Osteoblast (primary cell): ENCODE measurements around the gene CRYBB3. TPM values are rescaled to one million over a fixed set of nuclear protein-coding genes. Genes with fewer than 3 reads are reported as not detected.
"Not testable (repeated sequence)": the region's sequence is repeated elsewhere in the genome, so short reads cannot be mapped to it uniquely, and the experiment has no call there.

ENCODE experiments used
- DNase-seq: peaks from one replicate; pipeline ENCODE4 v3.0.0; 2011; ENCODE audit warnings: low spot score, mixed read lengths; ENCODE audit not compliant: insufficient read length; ENCODE audit errors: missing footprints
- H2AFZ ChIP-seq: 2 replicates; pipeline ENCODE4 v1.6.0; 2011; ENCODE audit warnings: mild to moderate bottlenecking, low read length
- H3K27ac ChIP-seq: 2 replicates; pipeline ENCODE4 v1.5.1; 2011; ENCODE audit warnings: mild to moderate bottlenecking, low read depth, low read length, moderate library complexity
- H3K27me3 ChIP-seq: 2 replicates; pipeline ENCODE4 v1.6.0; 2012; ENCODE audit warnings: mild to moderate bottlenecking, control low read depth, inconsistent platforms, low read length, moderate library complexity; ENCODE audit not compliant: insufficient read depth
- H3K36me3 ChIP-seq: 2 replicates; pipeline ENCODE4 v1.5.1; 2011; ENCODE audit warnings: mild to moderate bottlenecking, low read length, control low read depth, moderate library complexity; ENCODE audit not compliant: insufficient read depth
- H3K4me1 ChIP-seq: 2 replicates; pipeline ENCODE4 v1.5.1; 2011; ENCODE audit warnings: mild to moderate bottlenecking, low read length, control low read depth, moderate library complexity; ENCODE audit not compliant: insufficient read depth
- H3K4me2 ChIP-seq: 2 replicates; pipeline ENCODE4 v1.6.0; 2011; ENCODE audit warnings: mild to moderate bottlenecking, low read length; ENCODE audit not compliant: insufficient read depth
- H3K4me3 ChIP-seq: fragments of 200-600 bp; sonication (generic); 3 replicates; pipeline ENCODE4 v1.5.1; 2012; ENCODE audit warnings: mild to moderate bottlenecking, low read length, inconsistent platforms; ENCODE audit not compliant: insufficient read depth
- H3K79me2 ChIP-seq: 2 replicates; pipeline ENCODE4 v1.6.0; 2012; ENCODE audit warnings: mild to moderate bottlenecking, low read length, control low read depth, inconsistent platforms; ENCODE audit not compliant: insufficient read depth
- H3K9me3 ChIP-seq: 2 replicates; pipeline ENCODE4 v1.5.1; 2011; ENCODE audit warnings: low read depth, low read length, control low read depth
- H4K20me1 ChIP-seq: 2 replicates; pipeline ENCODE4 v1.6.0; 2012; ENCODE audit warnings: mild to moderate bottlenecking, low read length, control low read depth; ENCODE audit not compliant: insufficient read depth
- total RNA-seq: library from RNA; depleted of rRNA; stranded (reverse); fragments of >200 nt; gene quantifications from 2 replicates; pipeline ENCODE4 v1.2.3, GENCODE V29; 2012
- TF ChIP-seq, protein P1 (sequence below): IDR thresholded peaks from 2 replicates; pipeline ENCODE4 v1.5.1; 2011; ENCODE audit warnings: mild to moderate bottlenecking, low read depth, low read length, moderate library complexity; ENCODE audit errors: extremely low read depth

The CRYBB3 gene
- total RNA-seq, 1 donor, result not detected

DNA sequence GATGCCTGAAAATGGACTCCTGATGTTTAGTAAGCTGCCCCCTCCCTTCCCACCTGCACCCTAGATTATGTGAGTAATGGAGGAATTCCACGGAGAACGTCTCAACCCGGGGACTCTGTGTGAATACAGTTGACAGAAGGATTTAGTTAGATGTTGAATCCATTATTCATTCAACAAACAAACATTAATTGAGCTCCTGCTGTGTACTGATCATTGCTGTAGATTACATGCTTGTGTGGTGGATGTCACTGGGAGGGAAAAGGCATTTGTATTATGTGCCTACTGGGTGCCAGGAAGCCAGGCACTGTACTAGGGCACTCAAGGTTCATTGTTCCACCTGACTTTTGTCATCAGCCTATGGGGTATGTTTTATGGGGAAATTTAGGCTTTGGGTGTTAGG, 22.9 kb upstream of the CRYBB3 start:
- Histone ChIP-seq H3K79me2 (no peaks in the 10 kb centered on the region), H3K27ac (no peak overlapping the region), H3K9me3 (peaks cover 4% of the 10 kb centered on the region), H3K4me3 (no peak overlapping the region), H2AFZ (no peak overlapping the region), H3K27me3 (no peaks in the 10 kb centered on the region), H4K20me1 (no peaks in the 10 kb centered on the region), H3K4me1 (peaks cover 7% of the 10 kb centered on the region), H3K4me2 (no peak overlapping the region), H3K36me3 (peaks cover 5% of the 10 kb centered on the region)
- TF ChIP-seq, protein P1, sequence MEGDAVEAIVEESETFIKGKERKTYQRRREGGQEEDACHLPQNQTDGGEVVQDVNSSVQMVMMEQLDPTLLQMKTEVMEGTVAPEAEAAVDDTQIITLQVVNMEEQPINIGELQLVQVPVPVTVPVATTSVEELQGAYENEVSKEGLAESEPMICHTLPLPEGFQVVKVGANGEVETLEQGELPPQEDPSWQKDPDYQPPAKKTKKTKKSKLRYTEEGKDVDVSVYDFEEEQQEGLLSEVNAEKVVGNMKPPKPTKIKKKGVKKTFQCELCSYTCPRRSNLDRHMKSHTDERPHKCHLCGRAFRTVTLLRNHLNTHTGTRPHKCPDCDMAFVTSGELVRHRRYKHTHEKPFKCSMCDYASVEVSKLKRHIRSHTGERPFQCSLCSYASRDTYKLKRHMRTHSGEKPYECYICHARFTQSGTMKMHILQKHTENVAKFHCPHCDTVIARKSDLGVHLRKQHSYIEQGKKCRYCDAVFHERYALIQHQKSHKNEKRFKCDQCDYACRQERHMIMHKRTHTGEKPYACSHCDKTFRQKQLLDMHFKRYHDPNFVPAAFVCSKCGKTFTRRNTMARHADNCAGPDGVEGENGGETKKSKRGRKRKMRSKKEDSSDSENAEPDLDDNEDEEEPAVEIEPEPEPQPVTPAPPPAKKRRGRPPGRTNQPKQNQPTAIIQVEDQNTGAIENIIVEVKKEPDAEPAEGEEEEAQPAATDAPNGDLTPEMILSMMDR, result no peak
- DNase-seq, result no peak

GRCh38 chr22:25177226-25177625, 22.4 kb upstream of the CRYBB3 start:
- H3K4me2 ChIP-seq, result no peak overlapping the region

DNA sequence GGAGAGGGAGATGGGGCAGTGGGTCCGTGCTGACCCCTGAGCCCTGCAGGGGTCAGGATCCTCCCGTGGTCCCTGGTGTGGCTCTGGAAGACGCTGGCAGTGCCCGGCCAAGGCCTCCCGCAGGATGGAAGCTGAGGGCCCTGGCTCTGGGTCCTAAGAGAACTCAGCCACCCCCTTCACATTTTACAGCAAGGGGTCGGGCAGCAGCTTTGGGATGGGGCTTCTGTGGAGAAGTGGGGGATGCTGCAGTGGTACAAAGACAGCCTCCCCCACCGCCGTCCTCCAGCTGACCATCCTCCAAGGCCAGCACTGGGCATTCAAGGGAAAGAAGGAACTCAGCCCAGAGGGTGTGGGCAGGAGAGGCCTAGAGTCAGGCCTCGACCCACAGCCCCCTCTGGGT, 21.8 kb upstream of the CRYBB3 start:
- H4K20me1 ChIP-seq, result no peaks in the 10 kb centered on the region
- H3K4me1 ChIP-seq, result peaks cover 7% of the 10 kb centered on the region
- no peak for DNase-seq
- no peak overlapping the region for H3K27ac ChIP-seq
- no peak overlapping the region for H2AFZ ChIP-seq
- peaks cover 4% of the 10 kb centered on the region for H3K9me3 ChIP-seq
- H3K79me2 ChIP-seq, result no peaks in the 10 kb centered on the region
- no peak overlapping the region for H3K4me2 ChIP-seq
- H3K4me3 ChIP-seq, result no peak overlapping the region
- H3K36me3 ChIP-seq, result peaks cover 5% of the 10 kb centered on the region
- H3K27me3 ChIP-seq, result no peaks in the 10 kb centered on the region
- TF ChIP-seq, protein P1, result no peak

More at GRCh38 chr22:25177226-25177625, 22.4 kb upstream of the CRYBB3 start:
- no peak for DNase-seq
- Histone ChIP-seq H2AFZ (no peak overlapping the region), H4K20me1 (no peaks in the 10 kb centered on the region), H3K27me3 (no peaks in the 10 kb centered on the region), H3K9me3 (peaks cover 4% of the 10 kb centered on the region), H3K4me1 (peaks cover 7% of the 10 kb centered on the region), H3K79me2 (no peaks in the 10 kb centered on the region), H3K4me3 (no peak overlapping the region), H3K36me3 (peaks cover 5% of the 10 kb centered on the region), H3K27ac (no peak overlapping the region)
- TF ChIP-seq, protein P1, result no peak

DNA sequence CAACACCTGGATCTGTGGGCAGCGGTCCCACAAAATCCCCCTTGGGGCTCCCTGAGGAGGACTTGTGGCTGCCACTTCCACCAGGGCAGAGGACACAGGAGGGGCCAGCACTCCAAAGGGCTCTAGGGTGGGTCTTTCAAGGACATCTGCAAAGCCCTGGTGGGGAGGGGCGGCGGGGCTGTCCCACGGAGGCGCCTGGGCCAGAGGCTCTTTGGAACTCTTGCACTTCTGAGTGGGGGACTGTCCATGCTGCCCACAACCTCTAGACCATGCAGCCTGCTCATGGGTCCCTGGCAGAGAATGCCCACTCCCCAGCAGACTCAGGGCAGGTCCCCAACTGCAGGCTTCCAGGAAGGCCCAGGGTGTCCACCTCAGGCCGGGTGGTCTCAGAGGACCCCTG, 21.3 kb upstream of the CRYBB3 start:
- not testable (repeated sequence) for H3K9me3 ChIP-seq, H3K27ac ChIP-seq, DNase-seq, H3K4me2 ChIP-seq, H2AFZ ChIP-seq, H3K27me3 ChIP-seq, H3K36me3 ChIP-seq, H3K79me2 ChIP-seq, H3K4me3 ChIP-seq, H3K4me1 ChIP-seq, H4K20me1 ChIP-seq

DNA sequence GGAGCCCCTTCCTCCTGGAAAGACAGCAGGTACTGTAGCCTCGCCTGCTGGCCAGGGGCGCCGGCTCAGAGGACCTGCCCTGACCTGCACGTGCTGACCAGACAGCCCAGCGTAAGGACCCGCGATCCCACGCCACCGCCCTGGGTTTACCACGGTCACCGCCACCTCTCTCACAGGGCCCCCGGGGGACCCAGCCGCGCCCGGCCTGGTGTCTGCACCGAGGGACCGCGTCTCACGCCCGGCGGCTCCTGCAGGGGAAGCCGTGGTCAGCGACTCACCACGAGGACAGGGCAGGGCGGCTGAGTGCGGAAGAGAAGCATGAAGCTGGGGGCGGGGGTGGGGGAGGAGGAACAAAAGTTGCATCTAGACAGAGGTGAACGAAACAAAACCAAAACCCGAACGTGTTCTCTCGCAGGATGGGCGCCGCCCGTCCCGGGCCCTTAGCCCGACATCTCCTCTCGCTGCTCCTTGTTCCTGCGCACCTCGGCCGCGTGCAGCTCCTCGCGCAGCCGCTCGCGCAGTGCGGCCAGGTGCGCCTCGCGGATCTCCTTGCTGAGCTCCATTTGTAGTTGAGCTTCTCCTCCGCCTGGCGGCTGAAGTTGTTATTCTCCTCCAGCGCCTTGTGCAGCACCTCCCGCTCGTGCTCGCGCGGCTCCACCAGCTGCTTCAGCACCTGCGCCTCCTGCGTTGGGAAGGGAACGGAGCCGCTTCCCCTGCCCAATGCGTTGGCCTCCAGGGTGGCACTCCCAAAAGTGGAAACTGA, 20.6 kb upstream of the CRYBB3 start:
- not testable (repeated sequence) for H3K36me3 ChIP-seq, H3K27ac ChIP-seq, DNase-seq

More for the DNA sequence above, 20.6 kb upstream of the CRYBB3 start:
- H3K4me2 ChIP-seq, H3K9me3 ChIP-seq, H3K79me2 ChIP-seq, H3K4me1 ChIP-seq, H3K4me3 ChIP-seq, H3K27me3 ChIP-seq, H2AFZ ChIP-seq, H4K20me1 ChIP-seq: not testable (repeated sequence)
